ENCODE measurements around the gene SEC23A. TPM values are rescaled to one million over a fixed set of nuclear protein-coding genes. Genes with fewer than 3 reads are reported as not detected.

SEC23A gene
- total and polyA plus RNA-seq, 2 of the 8 experiments (the other 6 are each of a cell fraction or from before 2014, with no cell fraction given) = 30.9 to 58.2 TPM

- no peak overlapping the region for H2BK120ac ChIP-seq (replicated peaks; ENCODE audit: low read depth, low read length)
- H4K5ac ChIP-seq (ENCODE audit: insufficient read length, low read depth, low read length) = no peak overlapping the region
- no peak overlapping the region for H2BK5ac ChIP-seq (ENCODE audit: low read depth, low read length)
- H3K18ac ChIP-seq (ENCODE audit: extremely low read depth, low read length) = no peak overlapping the region
- no peak overlapping the region for H3K14ac ChIP-seq (ENCODE audit: insufficient read length)
- H2BK12ac ChIP-seq (ENCODE audit: low read depth, low read length) = no peak overlapping the region
- no peaks in the 10 kb centered on the region for H3K23me2 ChIP-seq (ENCODE audit: low read depth, low read length)
- H2BK20ac ChIP-seq (ENCODE audit: low read length) = no peak overlapping the region
- ChIA-PET POLR2A (ENCODE audit: partially characterized antibody) (no interaction called here), CTCF (ENCODE audit: partially characterized antibody) (interaction anchor here (0.9 to 1.7 kb wide), 4 partner anchors 9 to 18 kb away, joined by 3 to 5 read pairs (median 4); no protein-coding TSS in a partner anchor)
- no peak overlapping the region for H4K8ac ChIP-seq (ENCODE audit: extremely low read depth, insufficient read depth, low read length)
- no peaks in the 10 kb centered on the region for H3K79me1 ChIP-seq (ENCODE audit: low read depth, low read length)
- TF ChIP-seq RAD21 (IDR thresholded peaks at IDR 0.05 in 1 of 2, conservative IDR thresholded peaks at IDR 0.05 in 1 of 2; ENCODE audit: low read depth in 2 of 2, low read length in 2 of 2) (no peak), KDM4A (IDR thresholded peaks at IDR 0.05; ENCODE audit: low read depth, low read length, severe bottlenecking) (no peak), ATF3 (IDR thresholded peaks at IDR 0.05; ENCODE audit: insufficient read depth, low read depth, low read length) (no peak), MAX (IDR thresholded peaks at IDR 0.05) (no peak), JUND (IDR thresholded peaks at IDR 0.05; ENCODE audit: low read length) (no peak), ZNF274 (IDR thresholded peaks at IDR 0.05; ENCODE audit: borderline replicate concordance, extremely low read depth, low read length) (no peak), POLR2AphosphoS5 (IDR thresholded peaks at IDR 0.05; ENCODE audit: low read depth, low read length) (no peak), HDAC2 (IDR thresholded peaks at IDR 0.05; ENCODE audit: borderline replicate concordance in 1 of 2, low read depth in 2 of 2, low read length in 2 of 2) (no peak), CTBP2 (IDR thresholded peaks at IDR 0.05; ENCODE audit: borderline replicate concordance, insufficient read depth, insufficient read length, low read length) (no peak), ASH2L (IDR thresholded peaks at IDR 0.05; ENCODE audit: low read length) (no peak), CHD2 (IDR thresholded peaks at IDR 0.05; ENCODE audit: low read length) (no peak)
- no peak overlapping the region for H2AFZ ChIP-seq (ENCODE audit: low read length)
- no peak overlapping the region for H3K4me2 ChIP-seq (ENCODE audit: insufficient read depth in 1 of 2, low read depth in 2 of 2, low read length in 2 of 2)
- no peaks in the 10 kb centered on the region for H3K27me3 ChIP-seq (replicated peaks in 1 of 4; ENCODE audit: control insufficient read depth in 3 of 4, extremely low read depth in 1 of 4, insufficient read depth in 3 of 4, low read length in 3 of 4)
- no peak overlapping the region for H3K23ac ChIP-seq (ENCODE audit: insufficient read length)
- H3K4ac ChIP-seq (replicated peaks; ENCODE audit: insufficient read length, low read depth, low read length) = no peak overlapping the region
- no peak overlapping the region for H3K9ac ChIP-seq (replicated peaks in 1 of 4; ENCODE audit: extremely low read depth in 1 of 4, low read depth in 3 of 4, low read length in 3 of 4)
- no peak overlapping the region for H4K91ac ChIP-seq (replicated peaks; ENCODE audit: insufficient read length, low read length)
- H3K4me1 ChIP-seq (replicated peaks in 1 of 4; ENCODE audit: control insufficient read depth in 3 of 4, insufficient read depth in 4 of 4, low read length in 3 of 4) = no peaks in the 10 kb centered on the region
- H3K27ac ChIP-seq (ENCODE audit: low read depth, low read length) = no peak overlapping the region
- no peak overlapping the region for H3K56ac ChIP-seq (replicated peaks; ENCODE audit: insufficient read length, low read depth, low read length)
- no peak overlapping the region for H2BK15ac ChIP-seq (ENCODE audit: low read length)
- DNase-seq (ENCODE audit: low read depth in 1 of 2, low spot score in 2 of 2) (no peak), FAIRE-seq (no peak)
- H3K4me3 ChIP-seq (ENCODE audit: extremely low read depth in 1 of 4, insufficient read depth in 2 of 4, low read depth in 3 of 4, low read length in 4 of 4) = no peak overlapping the region
- WGBS, 2 experiments (ENCODE audit: extremely low coverage in 1 of 2, insufficient coverage in 1 of 2, insufficient read length in 1 of 2, insufficient replicate concordance in 2 of 2, low coverage in 1 of 2, low lambda C conversion rate in 2 of 2, missing lambda C conversion rate in 1 of 2) = 85% methylated on average over 3 of the region's 3 CpGs; no CpG with 5 or more reads in 1 of the 2 experiments
- H2AK5ac ChIP-seq (ENCODE audit: low read depth, low read length) = no peak overlapping the region
- no peaks in the 10 kb centered on the region for H3K79me2 ChIP-seq (ENCODE audit: control insufficient read depth in 1 of 2, insufficient read depth in 2 of 2, low read length in 2 of 2)
- no peaks in the 10 kb centered on the region for H3K36me3 ChIP-seq (ENCODE audit: control insufficient read depth in 2 of 4, insufficient read depth in 4 of 4, low read length in 3 of 4)
- no peaks in the 10 kb centered on the region for H4K20me1 ChIP-seq (replicated peaks in 1 of 2; ENCODE audit: control insufficient read depth in 1 of 2, insufficient read depth in 2 of 2, low read length in 2 of 2)
- no peaks in the 10 kb centered on the region for H3K9me3 ChIP-seq (ENCODE audit: insufficient read depth in 2 of 2, low read depth in 1 of 2, low read length in 1 of 2)
These were observed 120.8 kb downstream of the SEC23A start for GRCh38 chr14:38982278-38982677.

All from H1 (cell line).